Transverse colon (tissue), 4 donors: ENCODE measurements around the gene HIP1R.

Source experiments
- CTCF ChIP-seq, 5 experiments: fragments of 200-600 bp in 3 of 5; fragments of 450-650 bp in 2 of 5; sonication (generic) in 3 of 5; IDR thresholded peaks; 1 replicate in 2 of 5; 2 replicates in 3 of 5; pipeline ENCODE4 v1.5.1; 2016 to 2017; ENCODE audit warnings: antibody characterized with exemption in 5 of 5, inconsistent platforms in 3 of 5, mild to moderate bottlenecking in 2 of 5, moderate library complexity in 1 of 5
- POLR2A ChIP-seq: fragments of 450-650 bp; IDR thresholded peaks from one replicate; pipeline ENCODE4 v1.6.1; 2016; ENCODE audit warnings: antibody characterized with exemption, mild to moderate bottlenecking, moderate library complexity
- POLR2AphosphoS5 ChIP-seq, 3 donors: sonication (generic); formaldehyde crosslinking; IDR thresholded peaks; one replicate each; pipeline ENCODE4 v1.6.1; 2016; ENCODE audit warnings: antibody characterized with exemption in 3 of 3

- TF ChIP-seq CTCF (IDR thresholded peaks at IDR 0.05) (no peak), POLR2A (no peak), POLR2AphosphoS5 (IDR thresholded peaks at IDR 0.05) (no peak)
Observed at GRCh38 chr12:122909442-122910288, 74.4 kb downstream of the HIP1R start.
